GM18505 (cell line): Measurements from ENCODE around the gene LGSN.
A peak's percentile ranks its signal among the peaks of the same experiment; 100 is the strongest.
"Not testable (repeated sequence)": the region's sequence is repeated elsewhere in the genome, so short reads cannot be mapped to it uniquely, and the experiment has no call there.

ENCODE experiments used
- ATAC-seq: cut with Tn5 transposase; IDR thresholded peaks from one replicate; pipeline ENCODE4 v1.9.1; 2021; ENCODE audit not compliant: unreplicated experiment
- POLR2A ChIP-seq: IDR thresholded peaks from 4 replicates; pipeline ENCODE4 v1.6.1; 2011; ENCODE audit warnings: borderline replicate concordance; ENCODE audit not compliant: insufficient read depth, insufficient read length; ENCODE audit errors: extremely low read depth

The LGSN gene, protein sequence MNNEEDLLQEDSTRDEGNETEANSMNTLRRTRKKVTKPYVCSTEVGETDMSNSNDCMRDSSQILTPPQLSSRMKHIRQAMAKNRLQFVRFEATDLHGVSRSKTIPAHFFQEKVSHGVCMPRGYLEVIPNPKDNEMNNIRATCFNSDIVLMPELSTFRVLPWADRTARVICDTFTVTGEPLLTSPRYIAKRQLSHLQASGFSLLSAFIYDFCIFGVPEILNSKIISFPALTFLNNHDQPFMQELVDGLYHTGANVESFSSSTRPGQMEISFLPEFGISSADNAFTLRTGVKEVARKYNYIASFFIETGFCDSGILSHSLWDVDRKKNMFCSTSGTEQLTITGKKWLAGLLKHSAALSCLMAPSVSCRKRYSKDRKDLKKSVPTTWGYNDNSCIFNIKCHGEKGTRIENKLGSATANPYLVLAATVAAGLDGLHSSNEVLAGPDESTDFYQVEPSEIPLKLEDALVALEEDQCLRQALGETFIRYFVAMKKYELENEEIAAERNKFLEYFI

DNA sequence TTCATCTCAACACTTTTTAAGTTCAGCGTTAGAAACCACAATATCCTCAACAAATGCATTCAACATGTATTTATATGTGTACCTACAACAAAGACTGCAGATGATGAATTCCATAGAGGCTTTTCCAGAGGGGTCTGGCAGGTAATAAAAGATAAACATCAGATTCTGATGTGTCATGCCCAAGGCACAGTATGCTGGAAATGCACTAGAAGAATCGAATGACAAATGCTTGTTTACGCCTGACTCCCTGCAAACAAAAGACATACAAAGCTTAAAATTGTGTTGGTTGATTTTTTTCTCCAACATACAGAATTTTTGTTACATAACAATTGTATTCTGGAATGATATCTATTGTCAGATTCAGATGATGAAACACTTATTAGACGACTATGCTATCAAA, at the start of gene LGSN:
TSS of gene LGSN (minus strand) at position 45 of the 400 bp plus-strand sequence. CDS start at position 5, 40 bp downstream.
- no peak for ATAC-seq
- no peak for TF ChIP-seq POLR2A

DNA sequence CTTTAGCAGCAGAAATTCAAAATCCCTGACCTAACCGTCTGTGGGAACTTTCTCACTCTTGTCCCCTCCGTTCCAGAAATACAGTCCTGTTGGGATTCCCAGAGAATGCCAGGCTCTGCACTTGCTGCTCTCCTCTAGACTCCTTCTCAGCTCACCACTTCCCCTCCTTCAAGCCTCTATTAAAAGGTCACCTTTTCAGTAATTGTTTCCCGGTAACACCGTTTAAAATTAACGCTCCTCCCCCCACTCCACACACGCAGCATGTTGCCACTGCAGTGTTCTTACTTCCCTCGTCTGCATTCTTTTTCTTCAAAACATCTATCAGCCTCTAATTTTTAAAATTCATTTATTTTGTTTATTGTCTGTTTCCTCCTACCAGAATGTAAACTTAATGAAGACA, 48.6 kb upstream of the LGSN start:
- ATAC-seq = no peak
- TF ChIP-seq POLR2A = no peak

DNA sequence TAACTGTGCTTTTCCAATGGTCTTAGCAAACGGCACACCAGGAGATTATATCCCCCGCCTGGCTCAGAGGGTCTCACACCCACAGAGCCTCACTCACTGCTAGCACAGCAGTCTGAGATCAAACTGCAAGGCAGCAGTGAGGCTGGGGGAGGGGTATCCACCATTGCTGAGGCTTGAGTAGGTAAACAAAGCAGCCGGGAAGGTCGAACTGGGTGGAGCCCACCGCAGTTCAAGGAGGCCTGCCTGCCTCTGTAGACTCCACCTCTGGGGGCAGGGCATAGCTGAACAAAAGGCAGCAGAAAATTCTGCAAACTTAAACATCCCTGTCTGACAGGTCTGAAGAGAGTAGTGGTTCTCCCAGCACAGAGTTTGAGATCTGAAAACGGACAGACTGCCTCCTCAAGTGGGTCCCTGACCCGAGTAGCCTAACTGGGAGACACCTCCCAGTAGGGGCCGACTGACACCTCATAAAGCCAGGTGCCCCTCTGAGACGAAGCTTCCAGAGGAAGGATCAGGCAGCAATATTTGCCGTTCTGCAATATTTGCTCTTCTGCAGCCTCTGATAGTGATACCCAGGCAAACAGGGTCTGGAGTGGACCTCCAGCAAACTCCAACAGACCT, 42.8 kb upstream of the LGSN start:
- not testable (repeated sequence) for ATAC-seq

DNA sequence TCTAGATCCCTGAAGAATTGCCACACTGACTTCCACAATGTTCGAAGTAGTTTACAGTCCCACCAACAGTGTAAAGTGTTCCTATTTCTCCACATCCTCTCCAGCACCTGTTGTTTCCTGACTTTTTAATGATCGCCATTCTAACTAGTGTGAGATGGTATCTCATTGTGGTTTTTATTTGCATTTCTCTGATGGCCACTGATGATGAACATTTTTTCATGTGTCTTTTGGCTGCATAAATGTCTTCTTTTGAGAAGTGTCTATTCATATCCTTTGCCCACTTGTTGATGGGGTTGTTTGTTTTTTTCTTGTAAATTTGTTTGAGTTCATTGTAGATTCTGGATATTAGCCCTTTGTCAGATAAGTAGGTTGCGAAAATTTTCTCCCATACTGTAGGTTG, 37.6 kb upstream of the LGSN start:
- ATAC-seq = not testable (repeated sequence)

DNA sequence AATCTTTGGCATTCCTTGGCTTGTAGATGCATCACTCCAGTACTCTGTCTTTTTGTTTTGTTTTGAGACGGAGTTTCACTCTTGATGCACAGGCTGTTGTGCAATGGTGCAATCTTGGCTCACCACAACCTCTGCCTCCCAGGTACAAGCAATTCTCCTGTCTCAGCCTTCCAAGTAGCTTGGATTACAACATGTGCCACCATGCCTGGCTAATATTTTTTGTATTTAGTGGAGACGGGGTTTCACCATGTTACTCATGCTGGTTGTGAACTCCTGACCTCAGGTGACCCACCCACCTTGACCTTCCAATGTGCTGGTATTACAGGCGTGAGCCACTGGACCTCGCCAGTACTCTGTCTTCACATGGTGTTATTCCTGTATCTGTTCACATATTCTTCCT, 35.8 kb upstream of the LGSN start:
- ATAC-seq = no peak
- no peak for TF ChIP-seq POLR2A

DNA sequence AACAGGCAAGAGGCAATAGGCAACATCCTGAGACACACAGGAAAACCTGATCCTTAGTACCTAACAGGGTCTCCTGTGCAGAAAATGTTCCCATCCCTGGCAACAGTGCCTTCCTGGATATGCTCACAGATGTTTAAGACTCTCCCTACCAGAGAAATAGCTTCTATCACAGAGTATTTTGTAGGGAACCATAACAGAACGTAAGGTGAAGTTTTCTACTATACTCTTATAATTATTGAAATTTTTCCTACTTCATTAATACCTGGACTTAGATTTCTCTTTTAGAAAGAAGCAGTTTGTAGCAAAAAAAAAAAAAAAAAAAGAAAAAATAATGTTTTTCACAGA, 33.5 kb upstream of the LGSN start:
- peak; percentile 3 for ATAC-seq
- TF ChIP-seq POLR2A = no peak

DNA sequence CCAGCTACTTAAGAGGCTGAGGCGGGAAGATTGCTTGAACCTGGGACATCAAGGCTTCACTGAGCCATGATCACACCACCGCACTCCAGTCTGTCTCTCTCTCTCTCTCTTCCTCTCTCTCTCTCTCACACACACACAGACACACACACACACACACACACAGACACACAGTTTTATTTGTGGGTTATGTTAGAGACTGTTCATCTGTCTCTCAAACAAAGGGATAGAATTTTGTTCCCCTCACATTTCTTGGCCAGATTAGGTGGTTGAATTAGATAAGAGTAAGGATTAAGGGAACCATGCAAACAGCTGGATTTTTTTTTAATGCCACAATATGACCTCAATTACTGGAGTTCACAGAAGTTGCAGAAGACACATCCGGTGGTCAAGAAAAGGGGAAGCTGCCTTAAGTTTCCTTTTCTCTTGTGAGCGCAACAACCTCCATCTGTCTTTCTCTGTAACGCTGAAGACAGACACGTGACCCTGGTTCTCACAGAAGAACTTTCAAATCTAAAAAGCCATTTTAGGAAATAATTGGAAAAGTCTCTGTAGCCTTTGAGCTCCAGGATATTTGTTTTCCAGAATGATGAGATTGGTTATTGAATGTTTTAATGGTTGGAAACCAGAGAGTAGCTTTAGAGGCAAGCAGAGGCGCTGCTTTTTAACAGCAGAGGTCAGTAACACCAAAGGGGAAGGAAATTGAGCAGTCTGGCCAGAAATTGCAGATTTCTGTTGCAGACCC, 32.9 kb upstream of the LGSN start:
- ATAC-seq = peak; percentile 91
- TF ChIP-seq POLR2A = no peak

DNA sequence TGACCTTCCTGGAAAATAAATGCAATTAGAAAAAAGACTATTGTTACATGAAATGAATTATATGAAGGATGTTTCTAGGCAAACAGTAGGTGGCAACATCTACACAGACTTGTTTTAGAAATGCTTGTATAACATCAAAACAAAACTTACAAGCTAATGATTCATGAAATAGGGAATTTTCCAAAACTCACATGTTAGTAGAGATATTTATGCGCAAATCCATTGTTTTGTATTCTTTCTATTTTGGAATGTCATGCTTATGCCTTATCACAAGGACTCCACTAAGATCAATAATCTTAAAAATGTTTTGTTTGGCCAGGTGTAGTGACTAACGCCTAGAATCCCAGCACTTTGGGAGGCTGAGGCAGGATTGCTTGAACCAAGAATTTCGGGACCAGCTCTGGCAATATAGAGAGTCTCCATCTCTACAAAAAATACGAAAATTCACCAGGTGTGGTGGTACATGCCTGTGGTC, 32.3 kb upstream of the LGSN start:
- no peak for TF ChIP-seq POLR2A
- peak; percentile 25 for ATAC-seq

DNA sequence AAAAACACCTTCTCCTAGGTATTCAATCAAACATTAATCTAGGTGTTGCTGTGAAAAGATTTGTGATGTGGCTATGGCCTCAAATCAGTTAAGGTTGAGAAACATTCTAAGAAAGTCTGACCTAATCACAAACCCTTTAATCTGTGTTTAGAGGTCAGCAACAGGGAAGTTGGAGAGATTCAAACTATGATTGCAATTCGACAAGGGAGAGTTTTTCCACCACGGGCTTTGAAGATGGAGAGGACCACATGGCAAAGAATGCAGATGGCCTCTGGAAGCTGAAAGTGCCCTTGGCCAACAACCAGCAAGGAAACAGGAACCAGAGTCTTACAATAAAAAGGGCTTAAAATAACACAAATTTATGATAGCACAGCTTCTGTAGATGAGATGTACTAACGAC, 29.6 kb upstream of the LGSN start:
- no peak for TF ChIP-seq POLR2A
- no peak for ATAC-seq

DNA sequence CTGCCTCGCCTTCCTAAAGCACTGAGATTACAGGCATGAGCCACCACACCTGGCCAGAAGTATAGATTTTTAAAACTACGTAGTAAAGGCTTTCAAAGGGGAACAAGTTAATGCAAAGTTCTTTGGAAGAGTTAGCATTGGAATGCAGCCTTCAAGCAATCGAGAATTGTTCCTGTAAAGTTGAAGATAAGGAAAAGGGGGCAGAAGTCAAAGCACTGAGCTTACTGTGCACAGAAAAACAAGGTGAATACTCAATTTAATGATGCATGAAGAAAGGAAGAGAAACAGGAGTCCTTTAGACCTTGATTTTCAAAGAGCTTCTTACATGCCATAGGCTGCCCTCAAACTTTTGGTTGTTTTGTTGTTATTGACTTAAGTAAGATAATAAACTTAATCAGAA, 29.1 kb upstream of the LGSN start:
- ATAC-seq = no peak

DNA sequence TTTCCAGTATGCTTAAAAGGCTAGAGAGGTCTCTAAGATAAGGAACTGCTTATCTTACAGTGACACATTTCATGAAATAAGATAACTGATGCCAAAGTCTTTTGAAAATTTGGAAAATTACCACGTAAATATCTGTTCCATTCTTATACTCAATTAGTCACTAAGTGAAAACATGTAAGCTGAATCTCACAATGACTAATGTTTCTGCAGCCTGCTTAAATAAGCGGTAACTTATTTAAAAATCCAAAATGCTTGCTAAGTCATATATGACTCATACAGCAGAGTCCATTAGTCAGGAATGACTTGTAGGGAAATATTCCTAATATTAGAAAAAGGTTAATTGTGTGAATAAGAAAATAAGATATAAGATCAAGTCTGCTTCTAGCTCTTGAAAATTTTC, 27.8 kb upstream of the LGSN start:
- TF ChIP-seq POLR2A = no peak
- no peak for ATAC-seq

More for the DNA sequence above, 29.1 kb upstream of the LGSN start:
- no peak for TF ChIP-seq POLR2A

DNA sequence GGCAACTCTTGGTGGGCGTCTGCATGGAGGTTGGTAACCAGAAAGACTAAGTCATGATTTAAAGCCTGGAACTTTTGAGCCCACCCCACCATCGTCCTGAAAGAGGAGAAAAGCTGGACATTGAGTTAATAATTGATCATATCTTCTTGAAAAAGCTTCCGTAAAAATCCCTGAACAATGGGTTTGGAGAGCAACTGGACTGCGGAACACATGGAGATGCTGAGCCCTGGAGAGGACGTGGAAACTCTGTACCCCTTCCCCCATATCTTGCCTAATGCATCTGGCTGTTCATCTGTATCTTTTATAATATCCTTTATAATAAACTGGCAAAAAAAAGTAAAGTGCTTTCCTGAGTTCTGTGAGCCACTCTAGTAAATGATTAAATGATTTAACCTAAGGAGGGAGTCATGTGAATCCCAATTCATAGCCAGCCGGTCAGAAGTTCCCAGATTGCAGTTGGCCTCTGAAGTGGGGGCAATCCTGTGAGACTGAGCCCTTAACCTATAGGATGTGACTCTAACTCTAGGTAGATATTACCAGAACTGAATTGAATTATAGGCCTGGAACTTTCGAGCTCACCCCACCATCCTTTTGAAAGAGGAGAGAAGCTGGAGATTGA, 26.5 kb upstream of the LGSN start:
- ATAC-seq = no peak
- no peak for TF ChIP-seq POLR2A

DNA sequence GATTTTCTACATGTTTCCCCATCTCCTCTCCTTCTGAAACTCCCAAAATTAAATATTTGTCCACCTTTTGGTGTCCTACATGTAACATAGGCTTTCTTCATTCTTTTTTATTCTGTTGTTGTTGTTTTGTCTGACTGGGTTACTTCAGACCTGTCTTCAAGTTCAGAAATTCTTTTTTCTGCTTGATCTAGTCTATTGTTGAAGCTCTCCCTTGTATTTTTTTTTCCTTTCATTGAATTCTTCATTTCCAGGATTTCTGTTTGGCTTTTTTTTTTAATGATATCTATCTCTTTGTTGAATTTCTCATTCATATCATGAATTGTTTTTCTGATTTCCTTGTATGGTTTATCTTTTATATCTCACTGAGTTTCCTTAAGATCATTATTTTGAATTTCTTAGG, 20.6 kb upstream of the LGSN start:
- no peak for ATAC-seq
- no peak for TF ChIP-seq POLR2A

DNA sequence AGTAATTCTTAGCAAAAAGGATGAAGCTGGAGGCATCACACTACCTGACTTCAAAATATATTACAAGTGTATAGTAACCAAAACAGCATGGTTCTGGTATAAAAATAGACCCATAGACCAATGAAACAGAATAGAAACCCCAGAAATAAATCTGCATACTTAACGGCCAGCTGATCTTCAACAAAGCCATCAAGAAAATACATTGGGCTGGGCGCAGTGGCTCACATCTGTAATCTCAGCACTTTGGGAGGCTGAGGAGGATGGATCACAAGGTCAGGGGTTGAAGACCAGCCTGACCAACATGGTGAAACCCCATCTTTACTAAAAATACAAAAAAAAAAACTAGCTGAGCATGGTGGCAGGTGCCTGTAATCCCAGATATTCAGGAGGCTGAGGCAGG, 14.9 kb upstream of the LGSN start:
- ATAC-seq = not testable (repeated sequence)
